C4-2B (cell line): ENCODE measurements around the gene ADAMTS13.

Source experiments
- H3K27ac ChIP-seq: fragments of 450-650 bp; 2 replicates; pipeline ENCODE4 v1.5.1; 2017
- CTCF ChIP-seq: fragments of 450-650 bp; conservative IDR thresholded peaks from 2 replicates; pipeline ENCODE4 v1.5.1; 2017; ENCODE audit warnings: mild to moderate bottlenecking
- ZFX ChIP-seq: fragments of 450-650 bp; IDR thresholded peaks from 2 replicates; pipeline ENCODE4 v1.6.1; 2017

ADAMTS13 gene

GRCh38 chr9:133417541-133418461 is 4.4 kb upstream of the ADAMTS13 start, which contains the start of gene REXO4:
Gene REXO4, minus strand, starts transcription at chr9:133418010. Its CDS starts 166 bp downstream, at chr9:133417844.
- TF ChIP-seq CTCF (no peak), ZFX (peak; percentile 44; the same call in 1 of the 2 replicates)
- peak within 1 kb of the TSS; percentile 77 for H3K27ac ChIP-seq

DNA sequence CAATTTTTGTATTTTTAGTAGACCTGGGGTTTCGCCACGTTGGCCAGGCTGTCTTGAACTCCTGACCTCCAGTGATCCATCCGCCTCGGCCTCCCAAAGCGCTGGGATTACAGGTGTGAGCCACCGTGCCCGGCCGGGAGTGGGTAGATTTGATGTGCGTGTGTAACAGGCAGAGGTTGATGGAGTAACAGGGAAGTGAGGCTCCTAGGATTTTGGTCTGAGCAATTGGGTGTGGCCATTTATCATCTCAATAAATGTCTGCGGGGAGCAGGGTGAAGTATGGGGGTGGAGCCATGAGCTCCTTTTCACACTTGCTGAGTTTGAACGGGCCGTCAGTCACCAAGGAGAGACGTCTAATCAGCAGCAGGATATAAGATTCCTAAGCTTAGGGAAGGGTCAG is 3.2 kb upstream of the ADAMTS13 start:
- TF ChIP-seq CTCF (no peak), ZFX (no peak)
- H3K27ac ChIP-seq: no peak overlapping the region; the same call in 1 of the 2 replicates

DNA sequence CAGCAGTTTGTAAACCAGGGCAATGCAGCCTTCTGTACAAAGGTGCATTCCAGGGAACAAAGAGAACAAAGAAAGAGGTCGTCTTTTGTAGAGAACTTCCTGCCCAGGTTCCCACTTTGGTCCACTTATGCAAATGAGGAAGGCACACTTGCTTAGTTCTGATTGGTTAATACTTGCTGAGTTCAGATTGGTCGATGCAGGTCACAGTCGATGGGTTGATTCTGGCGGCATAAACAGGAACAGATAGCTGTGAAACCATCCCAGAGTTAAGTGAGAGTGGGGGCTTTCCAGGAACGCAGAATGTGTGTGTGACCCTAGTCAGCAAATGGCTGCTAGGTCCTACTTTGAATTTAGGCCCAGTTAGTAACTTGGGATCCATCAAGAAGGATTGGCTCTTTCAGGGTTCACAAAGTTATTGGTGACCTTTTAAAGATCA is 1.8 kb upstream of the ADAMTS13 start:
- H3K27ac ChIP-seq: no peak overlapping the region
- TF ChIP-seq ZFX (no peak), CTCF (no peak)

DNA sequence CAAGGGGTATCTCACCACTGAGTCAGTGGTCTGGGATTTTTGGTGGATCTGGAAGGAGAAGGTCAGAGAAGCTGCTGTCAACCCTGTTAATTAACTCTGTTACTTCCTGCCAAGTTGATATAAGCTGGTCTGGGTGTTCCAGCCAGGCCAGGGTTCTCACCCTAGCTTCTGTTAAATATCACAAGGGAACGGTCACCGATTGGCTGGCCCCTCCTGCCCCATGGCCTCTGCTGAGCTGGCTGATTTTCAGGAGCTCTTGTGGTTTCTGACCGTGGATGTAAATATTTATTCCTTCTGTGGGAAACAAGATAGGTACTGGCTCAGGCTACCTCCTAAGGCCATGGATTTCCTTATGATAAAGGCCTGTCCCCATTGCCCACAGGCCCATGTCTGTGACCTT is 1.0 kb downstream of the ADAMTS13 start:
- TF ChIP-seq ZFX (no peak), CTCF (no peak)
- H3K27ac ChIP-seq: peak overlapping the region; percentile 10; the same call in 1 of the 2 replicates

GRCh38 chr9:133424187-133424586 is 2.0 kb downstream of the ADAMTS13 start:
- TF ChIP-seq CTCF (no peak), ZFX (no peak)
- peak overlapping the region; percentile 10; the same call in 1 of the 2 replicates for H3K27ac ChIP-seq

DNA sequence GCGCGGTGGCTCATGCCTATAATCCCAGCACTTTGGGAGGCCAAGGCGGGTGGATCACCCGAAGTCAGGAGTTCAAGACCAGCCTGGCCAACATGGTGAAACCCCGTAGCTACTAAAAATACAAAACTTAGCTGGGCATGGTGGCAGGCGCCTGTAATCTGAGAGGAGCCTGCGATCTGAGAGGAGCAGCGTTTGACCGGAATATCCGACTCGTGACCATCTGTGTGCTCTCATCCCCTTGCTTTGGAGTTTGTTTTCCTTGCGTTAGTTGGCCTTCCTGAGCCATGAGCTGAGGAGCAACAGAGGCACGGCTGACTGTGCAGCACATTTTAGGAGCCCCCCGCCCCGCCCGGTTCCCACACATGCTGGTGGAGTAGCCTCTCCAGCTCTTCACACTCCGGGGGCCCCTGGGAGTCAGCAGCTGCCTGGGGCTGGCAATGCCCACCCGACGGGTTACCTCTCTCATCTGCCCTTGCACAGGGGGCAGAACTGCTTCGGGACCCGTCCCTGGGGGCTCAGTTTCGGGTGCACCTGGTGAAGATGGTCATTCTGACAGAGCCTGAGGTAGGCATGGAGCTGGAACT is 3.0 kb downstream of the ADAMTS13 start:
- TF ChIP-seq CTCF: no peak
- TF ChIP-seq ZFX: no peak
- no peak overlapping the region for H3K27ac ChIP-seq

- H3K27ac ChIP-seq: no peak overlapping the region
- TF ChIP-seq CTCF: no peak
- no peak for TF ChIP-seq ZFX
Observed at GRCh38 chr9:133426011-133426410, 3.8 kb downstream of the ADAMTS13 start.
